IPS-18c (cell line): Measurements from ENCODE around the gene PHTF1.
"Not testable (repeated sequence)": the region's sequence is repeated elsewhere in the genome, so short reads cannot be mapped to it uniquely, and the experiment has no call there.

Experiments used
- H3K4me3 ChIP-seq: 2 replicates; pipeline ENCODE4 v1.7.0; 2013; ENCODE audit warnings: low read depth, mild to moderate bottlenecking, low read length, moderate library complexity; ENCODE audit not compliant: insufficient read depth
- H3K9me3 ChIP-seq: one replicate; pipeline ENCODE4 v1.6.1; 2013; ENCODE audit warnings: mild to moderate bottlenecking, low read length, moderate library complexity; ENCODE audit not compliant: control insufficient read depth, insufficient read depth

Gene PHTF1

DNA sequence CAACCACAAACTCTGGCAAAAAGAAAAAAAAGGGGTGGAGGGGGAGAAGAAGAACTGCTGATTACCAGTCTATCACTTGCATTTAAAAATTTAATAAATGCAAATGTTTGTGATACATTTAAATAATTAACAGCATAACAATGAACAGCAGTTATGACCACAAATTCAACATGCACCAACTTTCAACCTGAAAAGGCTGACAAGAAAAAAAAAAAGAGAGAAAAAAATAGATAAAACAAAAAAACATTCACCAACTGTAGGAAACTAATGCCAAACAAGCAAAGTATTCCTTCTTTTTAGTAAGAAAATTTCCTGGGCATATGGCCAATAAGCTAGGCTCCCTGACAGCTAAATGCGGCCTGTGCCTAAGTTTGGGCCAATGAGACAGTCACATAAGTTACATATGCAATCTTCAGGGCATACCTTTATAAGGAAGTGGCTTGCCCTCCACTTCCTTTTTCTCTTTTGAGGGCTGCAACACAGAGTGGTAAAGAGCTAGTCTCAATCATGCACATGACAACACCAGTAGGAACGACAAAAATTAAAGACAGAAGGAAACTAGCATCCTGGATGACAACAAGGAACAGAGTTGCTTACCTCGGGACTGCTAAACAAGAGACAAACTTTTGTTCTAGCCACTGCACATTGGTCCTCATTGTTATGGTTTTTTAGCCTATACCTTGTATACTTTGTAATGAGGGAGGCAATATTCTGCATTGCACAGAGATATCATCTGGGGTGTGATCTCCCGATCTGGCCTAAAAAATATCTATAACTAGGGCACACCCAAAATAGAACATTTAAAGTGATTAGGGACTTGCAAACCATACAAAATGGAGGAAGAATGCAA, 24.2 kb upstream of the PHTF1 start:
- no peaks in the 10 kb centered on the region for H3K9me3 ChIP-seq
- no peak overlapping the region for H3K4me3 ChIP-seq

GRCh38 chr1:113782406-113782805, 23.1 kb upstream of the PHTF1 start:
- no peaks in the 10 kb centered on the region for H3K9me3 ChIP-seq
- H3K4me3 ChIP-seq: no peak overlapping the region

DNA sequence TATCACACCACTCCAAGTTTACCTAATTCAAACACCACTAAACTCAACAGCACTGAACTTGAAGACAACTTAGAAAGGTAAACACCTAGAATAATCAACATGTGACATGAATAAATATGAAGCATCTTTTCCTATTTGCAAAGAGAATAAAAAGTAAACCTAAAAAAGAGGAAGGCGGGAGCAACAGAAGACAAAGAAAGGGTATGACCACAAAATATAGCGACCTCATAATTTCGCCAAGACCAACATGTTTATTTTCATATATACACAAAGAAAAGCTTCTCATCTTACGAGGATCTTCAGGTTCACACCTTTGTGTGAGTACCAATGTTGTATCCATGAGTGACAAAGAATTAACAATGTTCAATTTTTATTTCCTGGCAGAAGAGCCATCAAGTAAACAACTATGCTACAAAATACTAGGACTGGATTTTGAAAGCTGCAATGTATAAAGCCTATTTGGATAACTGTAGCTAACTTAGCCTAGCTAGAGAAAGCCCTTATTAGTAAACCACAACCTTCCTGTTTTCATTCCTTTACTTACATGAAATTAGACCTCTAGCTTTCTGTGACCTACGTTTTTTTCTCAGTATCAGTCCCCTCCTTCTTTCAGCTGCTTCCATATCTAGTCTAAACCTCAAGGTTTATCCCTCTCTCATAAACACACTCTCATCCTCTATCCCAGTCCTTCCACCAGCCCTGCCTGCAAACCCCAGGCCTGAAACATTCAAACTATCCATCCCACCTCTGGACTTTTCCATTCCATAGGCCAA, 21.3 kb upstream of the PHTF1 start:
- H3K4me3 ChIP-seq: no peak overlapping the region
- no peaks in the 10 kb centered on the region for H3K9me3 ChIP-seq

DNA sequence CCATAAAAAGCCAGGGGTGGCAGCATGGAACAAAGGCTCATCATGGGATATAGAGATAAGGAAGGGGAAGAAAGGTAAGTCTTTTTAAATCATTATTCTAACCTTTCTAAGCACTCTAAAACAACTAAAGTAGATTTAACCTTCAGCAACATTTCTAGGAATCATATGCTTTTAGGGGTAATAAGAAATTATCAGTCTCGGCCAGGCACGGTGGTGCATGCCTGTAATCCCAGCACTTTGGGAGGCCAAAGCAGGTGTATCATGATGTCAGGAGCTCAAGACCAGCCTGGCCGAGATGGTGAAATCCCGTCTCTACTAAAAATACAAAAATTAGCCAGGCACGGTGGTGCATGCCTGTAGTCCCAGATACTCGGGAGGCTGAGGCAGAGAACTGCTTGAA, 20.3 kb upstream of the PHTF1 start:
- H3K9me3 ChIP-seq: no peaks in the 10 kb centered on the region
- no peak overlapping the region for H3K4me3 ChIP-seq

DNA sequence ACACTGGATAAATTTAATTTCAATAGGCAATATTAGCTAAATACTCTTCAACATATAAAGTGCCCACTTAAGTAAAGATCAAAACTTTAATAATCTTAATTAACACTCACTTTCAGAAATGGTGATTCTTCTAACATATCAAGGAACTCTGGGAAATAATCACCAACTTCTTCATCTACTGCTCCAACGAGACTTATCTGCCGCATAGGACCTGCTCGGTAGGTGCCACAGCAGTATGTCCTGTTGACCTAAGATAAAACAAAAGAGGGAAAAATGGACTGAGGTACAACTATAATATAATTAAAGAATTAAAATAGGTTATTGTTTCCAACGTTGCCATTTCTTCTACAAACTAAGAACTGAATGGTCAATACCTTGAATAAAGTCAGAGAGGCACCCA, 18.3 kb upstream of the PHTF1 start:
- Histone ChIP-seq H3K4me3 (no peak overlapping the region), H3K9me3 (no peaks in the 10 kb centered on the region)

DNA sequence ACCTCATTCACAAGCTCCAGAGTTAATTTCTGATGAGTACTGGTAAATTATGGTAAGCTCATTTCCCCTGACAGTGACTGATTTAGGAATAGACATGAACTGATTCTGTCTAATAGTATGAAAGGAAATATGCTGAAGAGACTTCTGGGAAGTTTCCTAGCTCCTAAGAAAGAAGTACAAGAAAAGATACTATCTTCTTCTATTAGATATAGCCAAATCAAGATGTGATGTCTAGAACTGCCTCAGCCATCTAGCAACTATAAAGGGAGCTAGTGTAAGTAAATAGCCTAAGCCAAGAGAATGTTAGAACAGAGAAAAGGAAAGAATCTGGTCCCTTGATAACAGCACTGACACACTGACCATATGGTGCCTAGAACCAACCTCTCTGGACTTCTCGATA, 10.7 kb upstream of the PHTF1 start:
- Histone ChIP-seq H3K4me3 (no peak overlapping the region), H3K9me3 (no peaks in the 10 kb centered on the region)

DNA sequence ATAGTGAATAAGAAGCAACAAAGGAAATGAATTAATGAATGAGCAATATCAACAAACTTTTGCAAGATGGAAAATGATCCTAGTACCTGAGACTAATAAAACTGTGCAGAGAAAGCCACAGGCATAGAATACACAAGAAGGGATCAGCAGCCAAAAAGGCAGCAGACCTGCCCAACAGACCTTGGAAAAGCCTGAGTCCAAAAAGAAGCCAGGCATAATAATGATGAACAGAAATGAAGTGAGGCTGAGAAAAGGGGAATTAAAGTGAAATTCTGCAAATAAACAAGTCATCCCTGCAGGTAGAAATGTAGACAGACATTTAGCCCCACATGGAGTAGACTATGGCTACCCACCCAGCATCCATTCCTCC, 10.3 kb upstream of the PHTF1 start:
- H3K9me3 ChIP-seq: no peaks in the 10 kb centered on the region
- H3K4me3 ChIP-seq: no peak overlapping the region

- Histone ChIP-seq H3K9me3 (no peaks in the 10 kb centered on the region), H3K4me3 (no peak overlapping the region; the same call in 1 of the 2 replicates)
These were observed 9.8 kb upstream of the PHTF1 start for GRCh38 chr1:113768916-113769600.

DNA sequence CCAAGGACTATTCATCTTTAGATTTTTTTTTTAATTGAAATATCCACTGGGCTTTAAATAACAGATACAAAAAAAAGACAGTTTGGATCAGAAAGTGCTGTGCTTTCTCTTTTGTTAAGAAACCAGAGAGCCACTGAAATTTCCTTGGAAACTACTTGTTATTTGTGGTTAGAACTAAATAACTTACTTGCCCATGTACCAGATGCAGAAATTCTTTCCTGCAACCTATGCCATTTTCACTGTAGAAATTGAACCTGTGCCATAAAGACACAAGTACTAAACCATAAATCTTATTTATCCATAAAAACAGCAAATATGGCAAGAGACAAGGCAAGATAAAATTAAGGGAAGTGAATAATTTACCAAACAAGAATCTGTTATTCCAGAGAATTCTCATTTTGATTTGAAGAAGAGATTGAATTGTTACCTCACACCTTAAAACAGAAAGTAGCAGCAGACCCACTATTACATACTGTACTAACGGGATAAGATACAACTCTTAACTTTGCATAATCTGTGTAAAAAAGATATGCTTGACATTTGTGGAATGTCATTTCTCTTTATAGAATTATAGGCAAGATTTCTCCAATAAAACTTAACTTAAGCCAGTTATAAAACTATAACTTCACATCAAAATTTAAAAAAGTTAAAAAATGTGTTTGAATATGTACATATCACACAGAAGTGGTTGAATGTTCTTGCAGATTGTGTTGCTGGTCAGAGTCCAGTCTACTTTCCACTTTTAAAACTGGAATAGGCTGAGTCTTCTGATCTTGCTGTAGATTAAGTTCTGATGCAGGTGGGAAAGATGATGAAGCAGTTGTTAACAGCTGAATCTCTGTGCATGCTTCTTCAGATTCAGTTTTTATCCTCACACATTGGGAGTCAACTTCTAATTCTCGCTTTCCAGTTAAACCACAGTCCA, 6.3 kb upstream of the PHTF1 start:
- no peaks in the 10 kb centered on the region for H3K9me3 ChIP-seq
- no peak overlapping the region for H3K4me3 ChIP-seq

DNA sequence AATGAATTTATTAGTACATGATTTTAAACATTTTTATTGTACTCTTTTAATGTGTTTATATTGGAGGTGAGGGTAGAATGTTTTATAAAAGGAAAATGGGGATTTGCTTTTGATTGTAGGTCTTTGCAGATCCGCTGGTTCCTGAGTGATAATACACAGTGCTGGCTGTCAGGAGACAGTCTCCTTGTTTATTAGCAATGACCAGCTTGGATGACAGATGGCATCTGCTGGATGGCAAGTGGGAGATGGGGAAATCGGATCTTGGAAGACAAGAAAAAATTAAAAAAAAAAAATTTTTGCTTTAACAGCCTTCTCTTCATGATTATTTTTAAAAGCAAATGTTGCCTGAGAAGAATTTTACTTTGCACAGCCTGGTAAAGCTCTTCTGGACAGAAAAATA, 4.4 kb upstream of the PHTF1 start:
- Histone ChIP-seq H3K4me3 (no peak overlapping the region), H3K9me3 (no peaks in the 10 kb centered on the region)

DNA sequence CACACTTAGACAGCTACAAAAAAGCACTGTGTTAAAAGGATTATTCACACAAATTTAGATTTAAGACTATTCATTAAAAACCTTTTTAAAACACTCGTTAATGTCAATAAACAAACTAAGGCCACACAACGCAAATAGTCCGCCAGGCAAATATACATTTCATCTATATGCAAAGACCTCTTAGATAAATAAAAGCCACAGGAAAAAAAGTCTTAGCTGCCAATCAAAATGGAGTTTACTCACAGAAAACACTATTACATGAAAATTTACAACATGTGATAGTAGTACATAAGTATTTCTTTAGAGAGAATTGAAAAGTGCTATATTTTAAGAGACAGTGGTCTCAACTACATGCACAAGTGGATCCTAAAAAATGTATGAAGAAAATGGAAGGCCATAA, 2.7 kb upstream of the PHTF1 start:
- H3K9me3 ChIP-seq: no peaks in the 10 kb centered on the region
- no peak overlapping the region for H3K4me3 ChIP-seq

- Histone ChIP-seq H3K4me3 (peak overlapping the region; percentile 94; the same call in 1 of the 2 replicates), H3K9me3 (no peaks in the 10 kb centered on the region)
These were observed 1.1 kb upstream of the PHTF1 start for GRCh38 chr1:113760102-113761080.

DNA sequence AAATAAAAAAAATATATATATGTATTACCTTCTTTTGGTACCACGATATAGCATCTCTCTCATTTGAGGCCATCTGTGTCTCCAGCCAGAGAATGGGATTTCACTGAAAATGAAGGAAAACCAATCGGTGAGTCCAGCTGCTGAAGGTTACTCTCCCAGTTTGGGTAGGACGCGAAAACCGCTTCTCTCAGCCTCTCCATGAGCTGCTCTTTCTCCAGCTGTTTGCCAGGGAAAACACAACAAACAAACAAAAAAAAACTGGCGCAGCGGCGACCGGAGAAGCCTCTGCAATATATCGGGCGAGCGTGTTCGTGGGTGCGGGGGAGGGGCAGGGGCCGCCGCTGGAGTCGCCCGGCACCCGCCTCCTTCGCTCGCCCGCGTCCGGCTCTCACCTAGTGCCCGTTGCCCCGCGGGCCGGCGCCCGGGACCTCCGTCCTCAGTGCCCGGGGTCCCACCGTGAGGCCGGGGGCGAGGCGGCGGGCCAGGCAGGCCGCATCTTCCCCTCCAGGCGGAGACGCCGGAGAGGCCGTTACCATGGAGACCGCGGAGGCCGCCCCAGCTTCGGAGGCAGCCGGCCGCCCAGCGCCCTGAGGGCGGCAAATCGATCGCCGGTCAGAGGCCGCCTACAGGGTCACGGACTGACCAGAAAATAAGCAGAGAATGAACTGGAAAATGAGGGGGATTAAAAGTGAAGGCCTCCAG, 504 bp downstream of the PHTF1 start:
- H3K9me3 ChIP-seq: no peaks in the 10 kb centered on the region
- peak overlapping the region; percentile 94 for H3K4me3 ChIP-seq

DNA sequence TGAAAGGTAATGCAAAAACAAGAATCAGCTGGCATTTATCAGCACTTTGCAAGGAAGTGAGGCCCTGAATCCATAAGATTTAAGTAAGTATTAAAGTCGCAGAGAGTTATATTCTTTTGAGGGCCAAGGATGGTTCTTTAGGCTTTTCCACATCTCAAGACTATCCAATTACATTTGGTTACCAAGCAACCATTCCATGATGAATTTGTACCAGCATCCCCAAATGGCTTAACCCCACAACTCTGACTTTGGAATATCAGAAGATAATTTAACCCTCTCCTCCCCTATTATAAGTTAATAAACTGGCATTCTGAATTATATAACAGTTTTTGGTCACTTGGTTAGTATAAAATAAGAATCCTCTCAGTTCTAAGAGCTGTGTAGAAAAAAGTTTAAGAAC, 2.8 kb downstream of the PHTF1 start:
- no peak overlapping the region for H3K4me3 ChIP-seq
- H3K9me3 ChIP-seq: no peaks in the 10 kb centered on the region

DNA sequence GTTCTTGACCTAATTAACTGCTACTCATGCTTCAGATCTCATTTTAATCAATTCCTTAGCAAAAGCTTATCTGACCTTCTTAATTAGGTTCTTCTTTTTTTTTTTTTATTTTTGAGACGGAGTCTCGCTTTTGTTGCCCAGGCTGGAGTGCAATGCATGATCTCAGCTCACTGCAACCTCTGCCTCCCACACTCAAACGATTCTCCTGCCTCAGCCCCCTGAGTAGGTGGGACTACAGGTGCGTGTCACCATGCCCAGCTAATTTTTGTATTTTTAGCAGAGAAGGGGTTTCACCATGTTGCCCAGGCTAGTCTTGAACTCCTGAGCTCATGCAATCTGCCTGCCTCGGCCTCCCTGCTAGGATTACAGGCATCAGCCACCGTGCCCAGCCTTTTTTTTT, 6.0 kb downstream of the PHTF1 start:
- H3K4me3 ChIP-seq, H3K9me3 ChIP-seq: not testable (repeated sequence)
